ENCODE results near the gene SEC14L3.

DNA sequence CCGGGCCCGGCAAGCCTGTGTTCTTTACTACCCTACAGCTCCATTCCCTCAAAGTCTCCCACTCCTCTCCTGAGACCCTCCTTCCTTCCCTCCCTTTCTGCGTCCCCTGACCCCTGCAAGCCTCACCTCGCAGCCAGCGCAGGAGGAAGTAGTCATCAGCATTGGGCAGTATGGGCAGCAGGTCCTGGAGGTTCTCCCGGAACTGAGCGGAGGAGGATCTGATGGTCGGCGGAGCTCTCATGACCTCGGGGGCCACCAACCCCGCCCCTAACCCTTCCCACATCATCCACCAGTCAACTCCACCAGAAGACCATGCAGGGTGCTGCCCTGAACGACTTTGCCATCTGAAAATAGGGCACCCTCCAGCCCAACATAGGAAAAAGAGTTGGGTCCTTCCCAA is 31.7 kb upstream of the SEC14L3 start:
- TF ChIP-seq EZH2 (IDR thresholded peaks at IDR 0.05; ENCODE audit: insufficient read depth, poor library complexity, severe bottlenecking) (no peak), EZH2phosphoT487 (IDR thresholded peaks at IDR 0.05; ENCODE audit: insufficient read depth, low read depth) (no peak)

Measured in GM23248 (cell line).